ENCODE results near the gene HMGN3.
A peak's percentile ranks its signal among the peaks of the same experiment; 100 is the strongest.

HMGN3 gene

GRCh38 chr6:79184086-79184485, 50.4 kb downstream of the HMGN3 start:
- DNase-seq, result no peak

DNA sequence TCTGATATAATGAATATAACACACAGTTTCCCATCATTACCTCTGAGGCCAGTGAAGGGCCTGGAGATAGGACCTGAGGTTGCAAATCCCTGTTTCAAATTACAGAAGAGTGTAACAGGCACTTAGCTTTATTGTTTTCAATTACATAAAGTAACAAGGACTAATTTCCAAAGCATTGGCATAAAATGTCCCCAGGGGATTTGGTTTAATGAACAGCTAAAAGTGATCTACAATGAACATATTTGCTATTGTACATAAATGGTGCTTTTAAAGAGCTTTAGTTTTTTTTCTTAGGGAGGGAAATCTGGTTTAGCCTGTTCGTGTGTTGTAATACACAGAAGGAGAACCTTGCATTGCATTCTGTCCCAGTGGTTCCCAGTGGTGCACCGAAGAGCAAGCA, 54.4 kb downstream of the HMGN3 start:
- DNase-seq, result no peak

GRCh38 chr6:79173378-79173777, 61.1 kb downstream of the HMGN3 start:
- DNase-seq, result peak in 1 of 5 experiments; percentile 26

DNA sequence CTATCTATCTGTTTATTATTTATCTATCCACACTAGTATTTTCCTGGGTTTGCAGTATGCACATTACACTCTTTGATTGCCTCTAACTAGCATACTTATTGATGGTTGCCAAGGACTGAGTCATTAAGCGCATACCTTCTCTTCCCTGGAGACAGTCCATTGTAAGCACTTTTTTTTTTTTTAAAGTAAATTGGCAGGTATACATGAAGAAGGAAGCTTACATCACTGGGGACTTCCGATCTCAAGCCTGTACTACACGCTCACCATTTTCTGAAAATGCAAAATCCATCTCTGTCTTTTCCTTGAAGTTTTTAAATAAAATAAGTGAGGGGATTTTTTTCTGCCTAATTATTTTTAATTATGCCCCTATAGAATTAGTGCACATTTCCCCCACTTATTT, 63.5 kb downstream of the HMGN3 start:
- DNase-seq, result no peak

- DNase-seq, result no peak
Measured at GRCh38 chr6:79170431-79170830, 64.1 kb downstream of the HMGN3 start.

DNA sequence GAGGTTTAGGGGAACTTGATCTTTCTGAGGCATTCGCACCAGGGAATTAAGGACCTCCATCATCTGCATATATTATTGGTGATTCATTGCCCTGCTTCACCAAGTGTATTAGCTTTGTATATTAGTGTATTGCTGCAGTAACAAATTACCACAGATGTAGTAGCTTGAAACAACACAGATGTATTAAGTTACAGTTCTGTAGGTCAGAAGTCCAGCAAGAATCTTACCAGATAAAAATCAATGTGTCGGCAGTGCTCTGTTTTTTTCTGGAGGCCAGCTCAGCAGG, 65.8 kb downstream of the HMGN3 start:
- no peak for DNase-seq

GRCh38 chr6:79167931-79168694, 66.4 kb downstream of the HMGN3 start:
- no peak for DNase-seq

GRCh38 chr6:79159846-79160245, 74.6 kb downstream of the HMGN3 start:
- DNase-seq, result no peak

- DNase-seq, result no peak
Measured at GRCh38 chr6:79158856-79159516, 75.5 kb downstream of the HMGN3 start.

DNA sequence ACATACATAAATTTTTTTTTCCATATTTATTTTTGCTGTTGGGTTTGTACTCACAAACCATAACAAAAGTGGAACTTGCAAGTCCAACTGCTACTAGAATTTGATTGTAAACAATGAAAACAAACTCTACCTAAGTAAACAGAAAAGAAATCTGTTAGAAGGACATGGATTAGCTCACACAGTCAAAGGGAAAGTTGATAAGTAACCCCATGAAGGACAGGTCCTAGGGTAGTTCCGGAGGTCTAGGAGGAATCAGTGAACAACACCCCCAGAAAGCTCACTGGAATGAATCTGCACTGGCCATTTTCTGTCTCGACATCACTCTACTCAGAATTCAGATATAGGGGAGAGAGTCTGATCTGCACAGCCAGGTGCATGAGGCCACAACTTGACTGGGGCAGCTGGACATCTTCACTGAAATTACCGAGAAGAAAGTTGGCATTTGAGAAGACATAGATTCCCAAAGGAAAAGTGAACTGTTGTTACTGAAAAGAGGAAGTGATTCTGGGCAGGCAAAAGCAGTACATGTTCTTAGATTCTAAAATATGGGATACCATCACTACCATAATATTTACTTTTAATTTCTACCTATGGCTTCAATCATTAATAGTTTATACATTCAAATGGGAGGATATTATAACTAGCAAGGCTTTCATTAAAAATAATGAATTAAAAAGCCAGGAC, 76.4 kb downstream of the HMGN3 start:
- DNase-seq, result no peak

- DNase-seq, result no peak
Measured at GRCh38 chr6:79152269-79152737, 82.2 kb downstream of the HMGN3 start.

Measured in T-helper 2 cell (primary cell).